ENCODE results near the gene CPED1.

DNA sequence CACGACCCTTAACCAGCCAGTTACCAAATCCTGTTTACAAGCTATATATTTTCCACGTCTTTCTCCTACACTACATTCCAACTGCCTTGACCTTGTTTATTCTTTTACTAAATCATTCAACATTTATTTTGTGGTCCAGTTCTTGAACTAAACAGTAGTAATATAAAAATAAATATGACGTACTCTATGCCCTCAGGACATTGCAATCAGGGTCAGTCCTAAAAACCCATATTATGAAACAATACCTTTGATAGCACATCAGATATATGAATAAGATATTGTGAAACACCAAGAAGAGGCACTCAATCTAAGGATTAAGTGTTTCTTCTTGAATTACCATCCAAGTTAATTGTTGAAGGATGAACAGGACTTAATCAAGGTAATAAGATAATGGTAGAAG lies 287.8 kb downstream of the CPED1 start:
- TF ChIP-seq CTCF (IDR thresholded peaks at IDR 0.05) = no peak
- TF ChIP-seq, protein P1, sequence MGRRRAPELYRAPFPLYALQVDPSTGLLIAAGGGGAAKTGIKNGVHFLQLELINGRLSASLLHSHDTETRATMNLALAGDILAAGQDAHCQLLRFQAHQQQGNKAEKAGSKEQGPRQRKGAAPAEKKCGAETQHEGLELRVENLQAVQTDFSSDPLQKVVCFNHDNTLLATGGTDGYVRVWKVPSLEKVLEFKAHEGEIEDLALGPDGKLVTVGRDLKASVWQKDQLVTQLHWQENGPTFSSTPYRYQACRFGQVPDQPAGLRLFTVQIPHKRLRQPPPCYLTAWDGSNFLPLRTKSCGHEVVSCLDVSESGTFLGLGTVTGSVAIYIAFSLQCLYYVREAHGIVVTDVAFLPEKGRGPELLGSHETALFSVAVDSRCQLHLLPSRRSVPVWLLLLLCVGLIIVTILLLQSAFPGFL (CRISPR knock-in tag; IDR thresholded peaks at IDR 0.05; ENCODE audit: borderline replicate concordance) = no peak
- TF ChIP-seq, protein P2, sequence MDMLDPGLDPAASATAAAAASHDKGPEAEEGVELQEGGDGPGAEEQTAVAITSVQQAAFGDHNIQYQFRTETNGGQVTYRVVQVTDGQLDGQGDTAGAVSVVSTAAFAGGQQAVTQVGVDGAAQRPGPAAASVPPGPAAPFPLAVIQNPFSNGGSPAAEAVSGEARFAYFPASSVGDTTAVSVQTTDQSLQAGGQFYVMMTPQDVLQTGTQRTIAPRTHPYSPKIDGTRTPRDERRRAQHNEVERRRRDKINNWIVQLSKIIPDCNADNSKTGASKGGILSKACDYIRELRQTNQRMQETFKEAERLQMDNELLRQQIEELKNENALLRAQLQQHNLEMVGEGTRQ (CRISPR knock-in tag; IDR thresholded peaks at IDR 0.05) = no peak
- no peak for TF ChIP-seq ZNF416 (CRISPR knock-in tag; IDR thresholded peaks at IDR 0.05)
- no peak for TF ChIP-seq ZNF121 (CRISPR knock-in tag; IDR thresholded peaks at IDR 0.05)
- no peak for TF ChIP-seq ATF3 (CRISPR knock-in tag; conservative IDR thresholded peaks at IDR 0.05)
- no peak for TF ChIP-seq ESRRA (CRISPR knock-in tag; IDR thresholded peaks at IDR 0.05; ENCODE audit: borderline replicate concordance)
- TF ChIP-seq, protein P3, sequence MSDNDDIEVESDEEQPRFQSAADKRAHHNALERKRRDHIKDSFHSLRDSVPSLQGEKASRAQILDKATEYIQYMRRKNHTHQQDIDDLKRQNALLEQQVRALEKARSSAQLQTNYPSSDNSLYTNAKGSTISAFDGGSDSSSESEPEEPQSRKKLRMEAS (CRISPR knock-in tag; IDR thresholded peaks at IDR 0.05) = no peak
- TF ChIP-seq, protein P4, sequence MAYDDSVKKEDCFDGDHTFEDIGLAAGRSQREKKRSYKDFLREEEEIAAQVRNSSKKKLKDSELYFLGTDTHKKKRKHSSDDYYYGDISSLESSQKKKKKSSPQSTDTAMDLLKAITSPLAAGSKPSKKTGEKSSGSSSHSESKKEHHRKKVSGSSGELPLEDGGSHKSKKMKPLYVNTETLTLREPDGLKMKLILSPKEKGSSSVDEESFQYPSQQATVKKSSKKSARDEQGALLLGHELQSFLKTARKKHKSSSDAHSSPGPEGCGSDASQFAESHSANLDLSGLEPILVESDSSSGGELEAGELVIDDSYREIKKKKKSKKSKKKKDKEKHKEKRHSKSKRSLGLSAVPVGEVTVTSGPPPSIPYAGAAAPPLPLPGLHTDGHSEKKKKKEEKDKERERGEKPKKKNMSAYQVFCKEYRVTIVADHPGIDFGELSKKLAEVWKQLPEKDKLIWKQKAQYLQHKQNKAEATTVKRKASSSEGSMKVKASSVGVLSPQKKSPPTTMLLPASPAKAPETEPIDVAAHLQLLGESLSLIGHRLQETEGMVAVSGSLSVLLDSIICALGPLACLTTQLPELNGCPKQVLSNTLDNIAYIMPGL (CRISPR knock-in tag; IDR thresholded peaks at IDR 0.05) = no peak
- no peak for TF ChIP-seq GTF2I (CRISPR knock-in tag; conservative IDR thresholded peaks at IDR 0.05)
- TF ChIP-seq TEAD4 (CRISPR knock-in tag; IDR thresholded peaks at IDR 0.05) = no peak
- TF ChIP-seq E2F5 (CRISPR knock-in tag; IDR thresholded peaks at IDR 0.05) = no peak
- no peak for TF ChIP-seq NR3C1 (CRISPR knock-in tag; conservative IDR thresholded peaks at IDR 0.05; ENCODE audit: low read depth)

All from WTC11 (cell line).